Glutamatergic neuron (in vitro differentiated cells): ENCODE measurements around the gene SIGLEC1. TPM values are rescaled to one million over a fixed set of nuclear protein-coding genes. Genes with fewer than 3 reads are reported as not detected.

ENCODE experiments used
- DNase-seq: peaks from one replicate; pipeline ENCODE4 v3.0.0; 2022
- H3K27ac Mint-ChIP-seq: one replicate; pipeline ENCODE4 v1.8.0; 2020; ENCODE audit warnings: mild to moderate bottlenecking, mixed read lengths, inconsistent platforms; ENCODE audit not compliant: unreplicated experiment
- H3K27me3 Mint-ChIP-seq: one replicate; pipeline ENCODE4 v1.8.0; 2020; ENCODE audit warnings: mild to moderate bottlenecking, moderate library complexity, mixed read lengths, inconsistent platforms; ENCODE audit not compliant: unreplicated experiment
- H3K36me3 Mint-ChIP-seq: one replicate; pipeline ENCODE4 v1.8.0; 2020; ENCODE audit warnings: mild to moderate bottlenecking, mixed read lengths, inconsistent platforms; ENCODE audit not compliant: unreplicated experiment
- H3K4me1 Mint-ChIP-seq: one replicate; pipeline ENCODE4 v1.8.0; 2020; ENCODE audit warnings: mild to moderate bottlenecking, low read depth, mixed read lengths, inconsistent platforms; ENCODE audit not compliant: unreplicated experiment
- H3K4me3 Mint-ChIP-seq: one replicate; pipeline ENCODE4 v1.8.0; 2020; ENCODE audit warnings: mild to moderate bottlenecking, mixed read lengths, inconsistent platforms; ENCODE audit not compliant: unreplicated experiment
- H3K9me3 Mint-ChIP-seq: one replicate; pipeline ENCODE4 v1.8.0; 2020; ENCODE audit warnings: mild to moderate bottlenecking, moderate library complexity, mixed read lengths, inconsistent platforms; ENCODE audit not compliant: unreplicated experiment
- CTCF ChIP-seq: fragments of 200-600 bp; sonication (generic); IDR thresholded peaks from one replicate; pipeline ENCODE4 v1.5.0; 2021; ENCODE audit not compliant: partially characterized antibody, unreplicated experiment
- total RNA-seq: library from RNA; stranded (reverse); fragmentation: NEBNext Ultra II Directional; extraction: Animal tissue kit (Norgen Biotek cat#: 25700); gene quantifications from one replicate; pipeline ENCODE4 v1.2.1, GENCODE V29; 2021; ENCODE audit not compliant: unreplicated experiment

The SIGLEC1 gene
- total RNA-seq, 1 donor from 2014 or later: not detected

- no peak overlapping the region for H3K4me3 Mint-ChIP-seq
- H3K4me1 Mint-ChIP-seq: peaks cover 3% of the 10 kb centered on the region
- peaks cover 7% of the 10 kb centered on the region for H3K27me3 Mint-ChIP-seq
- no peak overlapping the region for H3K27ac Mint-ChIP-seq
- no peak for DNase-seq
- no peak for TF ChIP-seq CTCF
- no peaks in the 10 kb centered on the region for H3K9me3 Mint-ChIP-seq
- H3K36me3 Mint-ChIP-seq: no peaks in the 10 kb centered on the region
Observed at GRCh38 chr20:3719046-3719445, 6.6 kb upstream of the SIGLEC1 start.

GRCh38 chr20:3716195-3716834 is 3.9 kb upstream of the SIGLEC1 start:
- peaks cover 9% of the 10 kb centered on the region for H3K27me3 Mint-ChIP-seq
- no peak overlapping the region for H3K27ac Mint-ChIP-seq
- H3K4me3 Mint-ChIP-seq: no peak overlapping the region
- peaks cover 3% of the 10 kb centered on the region for H3K4me1 Mint-ChIP-seq
- DNase-seq: peak; percentile 63
- TF ChIP-seq CTCF: peak; percentile 36
- H3K36me3 Mint-ChIP-seq: no peaks in the 10 kb centered on the region
- peaks cover 1% of the 10 kb centered on the region for H3K9me3 Mint-ChIP-seq

GRCh38 chr20:3714092-3714491 is 1.7 kb upstream of the SIGLEC1 start:
- H3K4me3 Mint-ChIP-seq: no peak overlapping the region

GRCh38 chr20:3711484-3711941 is 887 bp downstream of the SIGLEC1 start:
- DNase-seq: no peak
- H3K27ac Mint-ChIP-seq: no peak overlapping the region
- peaks cover 7% of the 10 kb centered on the region for H3K27me3 Mint-ChIP-seq
- no peak overlapping the region for H3K4me3 Mint-ChIP-seq
- no peaks in the 10 kb centered on the region for H3K36me3 Mint-ChIP-seq
- H3K9me3 Mint-ChIP-seq: peaks cover 5% of the 10 kb centered on the region
- no peak for TF ChIP-seq CTCF
- H3K4me1 Mint-ChIP-seq: no peaks in the 10 kb centered on the region

More at GRCh38 chr20:3714092-3714491, 1.7 kb upstream of the SIGLEC1 start:
- TF ChIP-seq CTCF: no peak
- Mint-ChIP-seq H3K36me3 (no peaks in the 10 kb centered on the region), H3K9me3 (peaks cover 5% of the 10 kb centered on the region), H3K27me3 (peaks cover 7% of the 10 kb centered on the region), H3K4me1 (peaks cover 3% of the 10 kb centered on the region), H3K27ac (no peak overlapping the region)
- no peak for DNase-seq

GRCh38 chr20:3710703-3711483 is 1.5 kb downstream of the SIGLEC1 start:
- peak; percentile 99 for TF ChIP-seq CTCF
- H3K27ac Mint-ChIP-seq: no peak overlapping the region
- H3K27me3 Mint-ChIP-seq: peaks cover 7% of the 10 kb centered on the region
- H3K4me1 Mint-ChIP-seq: no peaks in the 10 kb centered on the region
- H3K36me3 Mint-ChIP-seq: no peaks in the 10 kb centered on the region
- peaks cover 5% of the 10 kb centered on the region for H3K9me3 Mint-ChIP-seq
- no peak overlapping the region for H3K4me3 Mint-ChIP-seq
- DNase-seq: peak; percentile 88
